ENCODE results near the gene TYMS.

Gene TYMS

DNA sequence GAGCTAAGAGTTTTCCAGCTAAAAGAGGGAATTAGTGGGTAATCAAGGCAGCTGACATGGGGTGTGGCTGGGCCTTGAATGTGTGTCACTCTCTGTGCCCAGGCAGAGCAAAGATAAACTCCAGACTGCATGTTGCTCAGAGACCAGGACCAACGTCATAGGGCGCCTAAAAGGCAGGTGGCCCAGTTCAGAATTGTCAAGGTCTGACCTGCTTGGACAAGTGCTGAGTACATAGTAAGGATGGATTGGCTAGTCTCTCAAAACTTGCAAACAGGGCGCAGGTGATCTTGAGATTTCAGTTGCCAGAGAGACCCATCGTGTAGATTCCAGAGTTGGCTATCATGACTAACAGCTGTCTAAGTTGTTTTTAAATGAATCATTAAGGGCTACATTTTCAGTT, 41.7 kb upstream of the TYMS start:
- ChIA-PET POLR2A (no interaction called here), CTCF (interaction anchor here (0.7 to 1.3 kb wide), 2 partner anchors 11 to 17 kb away, joined by 3 read pairs; no protein-coding TSS in a partner anchor)
- DNase-seq (ENCODE audit: extremely low spot score), result no peak
- TF ChIP-seq SP1 (IDR thresholded peaks at IDR 0.05) (no peak), FOXA1 (IDR thresholded peaks at IDR 0.05) (no peak), NFRKB (IDR thresholded peaks at IDR 0.05) (no peak), ARNT (IDR thresholded peaks at IDR 0.05) (no peak)

DNA sequence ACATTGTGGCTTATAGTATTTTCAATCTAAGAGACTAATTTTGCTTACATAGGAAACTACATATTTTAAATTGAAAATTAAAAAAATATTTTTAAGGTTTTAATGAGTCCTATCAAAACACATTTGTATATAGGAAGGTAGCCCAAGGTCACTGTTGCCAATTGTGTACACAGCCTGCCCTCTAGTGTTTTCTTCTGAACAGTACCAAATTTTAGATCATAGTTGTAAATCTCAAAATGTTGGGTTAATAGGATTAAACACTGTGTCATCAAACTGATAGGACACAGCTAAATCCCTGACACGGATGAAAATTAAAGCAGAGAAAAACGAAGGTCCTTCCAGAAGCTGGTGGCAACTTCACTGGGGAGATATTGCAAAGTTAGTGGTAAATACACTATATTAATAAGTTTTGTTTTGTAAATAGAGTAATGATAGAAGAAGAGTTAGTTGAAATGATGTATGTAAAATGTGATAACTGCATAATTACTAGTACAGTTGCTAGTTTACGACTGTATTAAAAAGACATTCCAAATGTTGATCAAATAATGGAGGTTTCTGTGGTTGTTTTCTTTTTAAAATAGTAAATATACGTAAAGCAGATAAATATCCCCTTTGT, 41.0 kb upstream of the TYMS start:
- no peak for DNase-seq (ENCODE audit: extremely low spot score)
- TF ChIP-seq ARNT (IDR thresholded peaks at IDR 0.05) (no peak), SUZ12 (IDR thresholded peaks at IDR 0.05) (no peak), ZNF384 (IDR thresholded peaks at IDR 0.05) (no peak), FOXM1 (IDR thresholded peaks at IDR 0.05; ENCODE audit: borderline replicate concordance) (no peak), LEF1 (IDR thresholded peaks at IDR 0.05; ENCODE audit: borderline replicate concordance) (no peak), NFRKB (IDR thresholded peaks at IDR 0.05) (no peak), CTBP1 (IDR thresholded peaks at IDR 0.05; ENCODE audit: borderline replicate concordance) (no peak), ELF4 (IDR thresholded peaks at IDR 0.05) (no peak), FOXK2 (IDR thresholded peaks at IDR 0.05) (no peak), BHLHE40 (IDR thresholded peaks at IDR 0.05; ENCODE audit: borderline replicate concordance) (no peak), FOXA1 (IDR thresholded peaks at IDR 0.05) (no peak), HDGF (IDR thresholded peaks at IDR 0.05; ENCODE audit: borderline replicate concordance) (no peak), SP1 (IDR thresholded peaks at IDR 0.05) (no peak), TARDBP (IDR thresholded peaks at IDR 0.05) (no peak), L3MBTL2 (conservative IDR thresholded peaks at IDR 0.05) (no peak)
- TF ChIP-seq, protein P1, sequence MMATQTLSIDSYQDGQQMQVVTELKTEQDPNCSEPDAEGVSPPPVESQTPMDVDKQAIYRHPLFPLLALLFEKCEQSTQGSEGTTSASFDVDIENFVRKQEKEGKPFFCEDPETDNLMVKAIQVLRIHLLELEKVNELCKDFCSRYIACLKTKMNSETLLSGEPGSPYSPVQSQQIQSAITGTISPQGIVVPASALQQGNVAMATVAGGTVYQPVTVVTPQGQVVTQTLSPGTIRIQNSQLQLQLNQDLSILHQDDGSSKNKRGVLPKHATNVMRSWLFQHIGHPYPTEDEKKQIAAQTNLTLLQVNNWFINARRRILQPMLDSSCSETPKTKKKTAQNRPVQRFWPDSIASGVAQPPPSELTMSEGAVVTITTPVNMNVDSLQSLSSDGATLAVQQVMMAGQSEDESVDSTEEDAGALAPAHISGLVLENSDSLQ (IDR thresholded peaks at IDR 0.05), result no peak
- CTCF ChIA-PET, result no interaction called here
- POLR2A ChIA-PET, result no interaction called here

DNA sequence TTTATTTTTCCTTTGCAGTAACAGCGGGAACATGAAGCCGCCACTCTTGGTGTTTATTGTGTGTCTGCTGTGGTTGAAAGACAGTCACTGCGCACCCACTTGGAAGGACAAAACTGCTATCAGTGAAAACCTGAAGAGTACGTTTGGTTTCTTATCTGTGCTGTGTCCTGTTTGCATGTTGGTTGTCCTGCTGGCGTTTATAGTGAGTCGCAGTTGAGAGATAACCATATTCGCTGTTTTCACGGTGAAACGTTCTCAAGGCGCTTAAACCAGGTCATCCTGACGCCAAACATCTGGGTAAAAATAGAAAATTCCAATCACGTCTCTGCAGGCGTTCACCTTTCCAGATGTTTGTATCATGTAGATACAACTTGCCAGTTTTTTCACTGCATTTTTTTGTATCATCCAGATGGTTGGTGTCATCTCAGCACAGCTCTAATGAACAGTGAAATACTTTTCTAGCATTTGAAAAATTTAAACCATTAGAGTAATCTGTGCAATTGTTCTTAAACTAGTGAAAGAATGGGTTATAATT, 39.4 kb upstream of the TYMS start:
- ChIA-PET CTCF (no interaction called here), POLR2A (no interaction called here)

GRCh38 chr18:618618-619017, 38.8 kb upstream of the TYMS start:
- ChIA-PET CTCF (no interaction called here), POLR2A (no interaction called here)
- TF ChIP-seq FOXK2 (IDR thresholded peaks at IDR 0.05), result no peak
- no peak for DNase-seq (ENCODE audit: extremely low spot score)

More for the DNA sequence above, 39.4 kb upstream of the TYMS start:
- no peak for TF ChIP-seq FOXK2 (IDR thresholded peaks at IDR 0.05)
- no peak for TF ChIP-seq FOXA1 (IDR thresholded peaks at IDR 0.05)
- no peak for TF ChIP-seq L3MBTL2 (conservative IDR thresholded peaks at IDR 0.05)
- no peak for TF ChIP-seq SUZ12 (IDR thresholded peaks at IDR 0.05)
- no peak for TF ChIP-seq ZNF384 (IDR thresholded peaks at IDR 0.05)
- TF ChIP-seq FOXM1 (IDR thresholded peaks at IDR 0.05; ENCODE audit: borderline replicate concordance), result no peak
- TF ChIP-seq TARDBP (IDR thresholded peaks at IDR 0.05), result no peak
- TF ChIP-seq, protein P1 (IDR thresholded peaks at IDR 0.05), result no peak
- no peak for TF ChIP-seq NFRKB (IDR thresholded peaks at IDR 0.05)
- no peak for DNase-seq (ENCODE audit: extremely low spot score)

- no peak for DNase-seq (ENCODE audit: extremely low spot score)
- TF ChIP-seq NFRKB (IDR thresholded peaks at IDR 0.05) (no peak), SUZ12 (IDR thresholded peaks at IDR 0.05) (no peak), L3MBTL2 (conservative IDR thresholded peaks at IDR 0.05) (no peak), CTBP1 (IDR thresholded peaks at IDR 0.05; ENCODE audit: borderline replicate concordance) (no peak), ELF4 (IDR thresholded peaks at IDR 0.05) (no peak), TARDBP (IDR thresholded peaks at IDR 0.05) (no peak), FOXK2 (IDR thresholded peaks at IDR 0.05) (no peak), ARNT (IDR thresholded peaks at IDR 0.05) (no peak), FOXM1 (IDR thresholded peaks at IDR 0.05; ENCODE audit: borderline replicate concordance) (no peak), SP1 (IDR thresholded peaks at IDR 0.05) (no peak), BHLHE40 (IDR thresholded peaks at IDR 0.05; ENCODE audit: borderline replicate concordance) (no peak), ZNF384 (IDR thresholded peaks at IDR 0.05) (no peak), FOXA1 (IDR thresholded peaks at IDR 0.05) (no peak), LEF1 (IDR thresholded peaks at IDR 0.05; ENCODE audit: borderline replicate concordance) (no peak), HDGF (IDR thresholded peaks at IDR 0.05; ENCODE audit: borderline replicate concordance) (no peak)
- TF ChIP-seq, protein P1 (IDR thresholded peaks at IDR 0.05), result no peak
- ChIA-PET POLR2A (no interaction called here), CTCF (no interaction called here)
Observed at GRCh38 chr18:621291-622043, 36.0 kb upstream of the TYMS start.

- no peak for TF ChIP-seq ARNT (IDR thresholded peaks at IDR 0.05)
- no peak for TF ChIP-seq L3MBTL2 (conservative IDR thresholded peaks at IDR 0.05)
- no peak for TF ChIP-seq FOXA1 (IDR thresholded peaks at IDR 0.05)
- no peak for TF ChIP-seq SP1 (IDR thresholded peaks at IDR 0.05)
- no peak for TF ChIP-seq TARDBP (IDR thresholded peaks at IDR 0.05)
- CTCF ChIA-PET, result no interaction called here
- POLR2A ChIA-PET, result no interaction called here
- DNase-seq (ENCODE audit: extremely low spot score), result no peak
Observed at GRCh38 chr18:622289-622688, 35.2 kb upstream of the TYMS start.

Data from HEK293T (cell line).